IMR-90 (cell line): ENCODE measurements around the gene TRPM1.

ENCODE experiments used
- CHD1 ChIP-seq: IDR thresholded peaks from 2 replicates; pipeline ENCODE4 v1.6.1; 2012; ENCODE audit warnings: low read depth, low read length, improper control_type of control experiment
- FOS ChIP-seq: fragments of 150-350 bp; IDR thresholded peaks from 2 replicates; pipeline ENCODE4 v1.6.1; 2016; ENCODE audit warnings: low read depth, low read length
- MAFK ChIP-seq: IDR thresholded peaks from 2 replicates; pipeline ENCODE4 v1.6.1; 2012; ENCODE audit warnings: low read depth, low read length, improper control_type of control experiment
- MAZ ChIP-seq: IDR thresholded peaks from 2 replicates; pipeline ENCODE4 v1.6.1; 2012; ENCODE audit warnings: low read depth, mild to moderate bottlenecking, low read length, improper control_type of control experiment, moderate library complexity, borderline replicate concordance
- NFE2L2 ChIP-seq: fragments of 150-350 bp; IDR thresholded peaks from 2 replicates; pipeline ENCODE4 v1.6.1; 2016; ENCODE audit warnings: low read depth, mild to moderate bottlenecking, low read length
- POLR2A ChIP-seq: IDR thresholded peaks from 2 replicates; pipeline ENCODE4 v1.6.1; 2012; ENCODE audit warnings: mild to moderate bottlenecking, low read depth, low read length
- RAD21 ChIP-seq: IDR thresholded peaks from 2 replicates; pipeline ENCODE4 v1.6.1; 2012; ENCODE audit warnings: low read length, improper control_type of control experiment
- RFX5 ChIP-seq: IDR thresholded peaks from 2 replicates; pipeline ENCODE4 v1.8.0; 2012; ENCODE audit warnings: low read depth, mild to moderate bottlenecking, low read length, moderate library complexity
- SMC3 ChIP-seq: fragments of 150-350 bp; IDR thresholded peaks from 2 replicates; pipeline ENCODE4 v1.6.1; 2016; ENCODE audit warnings: low read depth, mild to moderate bottlenecking, antibody characterized with exemption, low read length, moderate library complexity
- TF ChIP-seq, protein P1 (sequence below): conservative IDR thresholded peaks from 2 replicates; pipeline ENCODE4 v1.5.1; 2012; ENCODE audit warnings: mild to moderate bottlenecking, low read depth, low read length, improper control_type of control experiment

DNA sequence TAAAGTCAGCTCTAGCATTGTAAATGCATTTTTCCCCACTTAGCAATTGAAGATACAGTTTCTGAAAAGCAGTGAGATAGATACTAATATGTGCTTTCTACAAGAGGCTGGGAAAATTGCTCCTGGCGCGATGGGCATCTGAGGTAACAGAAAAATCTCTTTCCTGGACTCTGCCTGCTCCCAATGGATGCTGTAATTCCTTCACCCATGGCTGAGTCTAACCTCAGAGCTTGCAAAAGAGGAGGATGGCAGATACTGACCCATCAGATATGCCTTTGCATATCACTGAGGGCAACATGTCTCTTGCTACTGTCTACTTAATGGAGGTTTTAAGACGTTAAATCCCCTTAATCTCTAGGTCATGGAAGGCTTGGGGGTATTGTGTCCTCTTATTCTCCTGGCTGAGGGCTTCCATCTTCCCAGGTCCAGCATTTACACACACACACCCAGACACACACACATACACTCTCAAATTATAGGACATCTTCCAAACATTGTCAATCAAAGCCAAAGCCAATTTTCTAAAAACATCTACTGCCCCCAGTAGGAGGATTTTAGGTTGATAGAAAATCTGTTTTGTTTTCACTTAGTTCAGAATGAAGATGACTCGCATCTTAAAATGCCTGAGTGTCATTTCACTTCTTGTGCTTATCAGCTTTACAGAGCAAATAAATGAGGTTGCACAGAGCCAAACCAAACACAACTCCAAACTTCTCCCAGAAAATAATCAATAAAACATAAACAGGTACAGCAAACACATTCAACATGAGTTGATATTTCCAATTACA is 2.4 kb downstream of the TRPM1 start:
- TF ChIP-seq SMC3 (no peak), CHD1 (no peak), POLR2A (no peak), NFE2L2 (no peak), RAD21 (no peak), RFX5 (no peak), MAZ (no peak), FOS (no peak), MAFK (no peak)
- TF ChIP-seq, protein P1, sequence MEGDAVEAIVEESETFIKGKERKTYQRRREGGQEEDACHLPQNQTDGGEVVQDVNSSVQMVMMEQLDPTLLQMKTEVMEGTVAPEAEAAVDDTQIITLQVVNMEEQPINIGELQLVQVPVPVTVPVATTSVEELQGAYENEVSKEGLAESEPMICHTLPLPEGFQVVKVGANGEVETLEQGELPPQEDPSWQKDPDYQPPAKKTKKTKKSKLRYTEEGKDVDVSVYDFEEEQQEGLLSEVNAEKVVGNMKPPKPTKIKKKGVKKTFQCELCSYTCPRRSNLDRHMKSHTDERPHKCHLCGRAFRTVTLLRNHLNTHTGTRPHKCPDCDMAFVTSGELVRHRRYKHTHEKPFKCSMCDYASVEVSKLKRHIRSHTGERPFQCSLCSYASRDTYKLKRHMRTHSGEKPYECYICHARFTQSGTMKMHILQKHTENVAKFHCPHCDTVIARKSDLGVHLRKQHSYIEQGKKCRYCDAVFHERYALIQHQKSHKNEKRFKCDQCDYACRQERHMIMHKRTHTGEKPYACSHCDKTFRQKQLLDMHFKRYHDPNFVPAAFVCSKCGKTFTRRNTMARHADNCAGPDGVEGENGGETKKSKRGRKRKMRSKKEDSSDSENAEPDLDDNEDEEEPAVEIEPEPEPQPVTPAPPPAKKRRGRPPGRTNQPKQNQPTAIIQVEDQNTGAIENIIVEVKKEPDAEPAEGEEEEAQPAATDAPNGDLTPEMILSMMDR, result no peak
